Renal cortical epithelial cell (primary cell): ENCODE measurements around the gene CDC42BPG. TPM values are rescaled to one million over a fixed set of nuclear protein-coding genes. Genes with fewer than 3 reads are reported as not detected.
"Not testable (repeated sequence)": the region's sequence is repeated elsewhere in the genome, so short reads cannot be mapped to it uniquely, and the experiment has no call there.

Experiments used
- DNase-seq: peaks from one replicate; pipeline ENCODE4 v3.0.0-alpha.2; 2011; ENCODE audit warnings: low read depth
- total RNA-seq: library from RNA; depleted of rRNA; stranded (reverse); fragments of >200 nt; gene quantifications from 2 replicates; pipeline ENCODE4 v1.2.3, GENCODE V29; 2014

Gene CDC42BPG
- total RNA-seq, 1 donor from 2014 or later: 8.7 TPM

- DNase-seq: no peak
These were observed 7.4 kb upstream of the CDC42BPG start for GRCh38 chr11:64851831-64852351.

- DNase-seq: peak; percentile 38
These were observed 6.6 kb upstream of the CDC42BPG start for GRCh38 chr11:64850979-64851567.

- no peak for DNase-seq
These were observed 5.3 kb upstream of the CDC42BPG start for GRCh38 chr11:64849598-64850356.

DNA sequence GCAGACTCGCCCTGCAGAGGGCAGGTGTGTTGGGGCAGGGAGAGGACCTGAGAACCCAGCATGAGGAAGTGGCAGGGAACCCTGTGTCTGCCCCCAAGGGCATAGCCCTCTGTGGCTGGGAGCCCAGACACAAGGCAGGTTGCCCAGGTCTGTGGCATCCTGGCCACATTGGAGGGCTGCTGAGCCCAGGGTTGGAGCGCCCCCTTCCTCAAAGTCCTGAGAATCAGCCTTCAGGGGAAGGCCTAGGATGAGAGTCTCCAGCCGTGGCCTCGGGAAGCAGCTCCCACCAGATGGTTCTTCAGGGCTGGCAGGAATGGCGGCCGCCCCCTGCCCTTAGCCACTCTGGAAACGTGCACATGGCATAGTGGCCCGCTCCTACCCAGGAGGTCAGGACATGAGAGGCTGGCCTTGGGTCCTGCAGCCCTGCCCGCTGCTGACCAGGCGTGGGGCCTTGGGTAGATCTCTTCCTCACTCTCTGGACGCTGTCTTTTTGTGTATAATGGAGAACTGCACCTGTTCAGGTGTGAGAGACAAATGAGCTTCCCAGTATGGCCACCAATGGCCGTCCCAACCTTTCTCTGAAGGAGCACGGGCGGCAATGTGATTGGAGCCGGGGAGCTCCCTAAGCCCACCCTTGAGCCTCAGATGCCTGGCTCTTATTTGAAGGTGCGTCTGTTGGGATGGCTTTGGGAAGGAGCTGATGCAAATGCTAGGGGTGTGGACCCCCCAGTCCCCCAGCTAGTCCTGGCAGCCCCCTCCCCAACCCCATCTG, 4.6 kb upstream of the CDC42BPG start:
- DNase-seq: peak; percentile 19

DNA sequence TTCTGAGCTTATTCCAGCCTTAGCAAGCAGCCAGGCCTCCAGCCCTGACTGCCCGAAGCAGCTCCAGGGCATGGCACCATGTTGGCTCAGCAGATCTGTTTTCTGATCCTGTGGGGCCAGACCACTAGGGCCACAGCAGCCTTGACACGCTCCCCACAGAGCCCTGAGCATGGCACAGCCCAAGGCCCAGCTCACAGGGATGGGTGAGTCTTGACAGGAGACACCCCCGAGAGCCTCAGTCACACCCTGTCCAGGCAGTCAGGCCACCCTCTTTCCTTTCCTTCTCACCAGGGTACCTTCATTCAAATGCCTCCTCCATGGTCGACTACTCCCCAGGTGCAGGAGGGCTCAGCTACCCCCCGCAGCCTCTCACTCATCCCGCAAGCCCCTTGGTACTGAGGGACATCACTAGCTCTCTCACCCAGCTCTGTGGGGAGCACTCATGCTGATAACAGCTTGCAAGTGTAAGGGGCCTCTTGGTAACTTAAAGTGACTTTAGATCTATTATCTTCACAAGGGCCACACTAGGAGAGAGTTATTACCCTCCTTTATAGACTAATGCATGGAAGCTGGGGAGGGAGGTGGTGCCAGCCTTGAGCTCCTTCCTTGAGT, 3.9 kb upstream of the CDC42BPG start:
- no peak for DNase-seq

GRCh38 chr11:64846998-64847666, 2.7 kb upstream of the CDC42BPG start:
- DNase-seq: peak; percentile 62

- not testable (repeated sequence) for DNase-seq
These were observed 1.3 kb upstream of the CDC42BPG start for GRCh38 chr11:64845776-64846129.

DNA sequence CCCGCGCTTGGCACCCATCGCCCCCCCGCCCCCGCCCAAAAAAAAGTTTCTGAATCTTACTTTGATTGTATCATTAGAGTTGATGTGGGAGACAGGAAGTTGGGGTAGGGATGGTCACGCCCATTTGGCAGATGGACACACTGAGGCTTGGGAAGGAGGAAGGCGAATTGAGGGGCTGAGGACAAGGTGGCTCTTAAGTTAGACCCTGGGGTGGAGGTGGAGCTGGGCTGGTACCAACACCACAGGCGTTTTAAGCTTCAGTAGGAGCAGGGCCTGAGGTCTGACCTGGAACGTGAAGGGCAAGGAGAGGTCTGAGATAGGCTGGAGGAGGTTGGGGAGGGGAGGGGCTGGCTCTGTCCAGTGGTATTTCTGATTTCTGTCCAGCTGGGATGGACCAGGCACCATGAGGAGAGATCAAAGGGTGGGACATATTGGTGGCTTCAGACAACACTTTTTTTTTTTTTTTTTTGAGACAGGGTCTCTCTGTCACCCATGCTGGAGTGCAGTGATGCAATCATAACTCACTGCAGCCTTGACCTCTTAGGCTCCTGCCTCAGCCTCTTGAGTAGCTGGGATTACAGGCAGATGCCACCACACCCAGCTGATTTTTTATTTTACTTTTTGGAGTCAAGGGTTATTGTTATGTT, 799 bp upstream of the CDC42BPG start:
- no peak for DNase-seq

GRCh38 chr11:64843686-64844329, 645 bp downstream of the CDC42BPG start:
- DNase-seq: no peak

GRCh38 chr11:64842851-64843685, 1.4 kb downstream of the CDC42BPG start:
- peak; percentile 49 for DNase-seq

DNA sequence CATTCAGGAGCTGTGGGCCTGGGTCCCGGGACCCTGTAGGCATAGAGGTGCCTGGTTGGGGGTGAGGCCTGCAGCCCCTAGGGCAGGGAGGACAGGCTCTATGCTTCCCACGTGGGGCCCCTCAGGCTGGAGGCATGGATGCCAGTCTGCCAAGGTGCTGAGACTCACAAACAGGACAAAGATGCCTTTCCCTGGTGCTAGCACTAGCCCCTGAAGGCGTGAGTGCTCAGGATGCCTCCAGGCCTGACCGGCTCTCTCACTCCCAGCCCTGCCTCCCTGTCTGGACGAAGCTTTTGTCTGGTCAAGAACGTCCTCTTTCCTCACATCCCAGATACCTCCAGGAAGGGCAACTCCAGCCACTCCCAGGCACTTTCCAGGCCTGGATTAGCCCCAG, 2.1 kb downstream of the CDC42BPG start:
- DNase-seq: no peak

GRCh38 chr11:64841592-64842365, 2.7 kb downstream of the CDC42BPG start:
- DNase-seq: no peak

GRCh38 chr11:64839887-64840782, 4.3 kb downstream of the CDC42BPG start:
- DNase-seq: no peak

GRCh38 chr11:64839335-64839734, 5.1 kb downstream of the CDC42BPG start:
- DNase-seq: no peak

DNA sequence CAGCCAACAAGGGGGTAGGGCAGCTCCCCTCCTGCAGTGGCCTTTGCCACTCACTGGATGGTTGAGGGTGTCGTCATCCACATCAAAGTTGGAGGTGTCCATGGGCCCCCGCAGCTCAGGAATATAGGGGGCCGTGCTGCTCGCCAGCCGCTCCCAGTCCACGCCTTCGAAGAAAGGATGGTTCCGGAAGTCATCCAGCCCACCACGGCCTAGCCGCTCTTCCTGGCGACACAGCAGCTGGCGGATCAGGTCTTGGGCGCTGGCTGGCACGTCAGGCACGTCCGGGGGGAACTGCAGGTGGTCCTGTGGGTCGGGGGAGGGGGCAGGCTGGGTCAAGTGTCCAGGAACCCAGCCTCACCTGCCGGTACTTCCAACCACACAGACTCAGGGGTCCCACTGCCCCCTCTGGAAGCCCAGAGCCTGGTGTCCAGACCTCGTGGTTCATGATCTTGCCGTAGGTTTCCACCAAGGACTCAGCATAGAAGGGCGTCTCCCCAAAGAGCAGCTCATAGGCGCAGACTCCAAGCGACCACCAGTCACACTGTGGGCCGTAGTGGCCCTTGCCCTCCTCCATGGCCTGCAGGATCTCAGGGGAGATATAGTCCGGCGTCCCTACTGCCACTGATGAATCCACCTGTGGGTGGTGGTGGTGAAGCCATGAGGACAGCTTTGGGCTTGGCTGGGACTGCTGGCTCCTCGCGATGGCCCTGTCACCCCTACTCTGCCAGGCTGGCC, 5.7 kb downstream of the CDC42BPG start:
- DNase-seq: no peak

DNA sequence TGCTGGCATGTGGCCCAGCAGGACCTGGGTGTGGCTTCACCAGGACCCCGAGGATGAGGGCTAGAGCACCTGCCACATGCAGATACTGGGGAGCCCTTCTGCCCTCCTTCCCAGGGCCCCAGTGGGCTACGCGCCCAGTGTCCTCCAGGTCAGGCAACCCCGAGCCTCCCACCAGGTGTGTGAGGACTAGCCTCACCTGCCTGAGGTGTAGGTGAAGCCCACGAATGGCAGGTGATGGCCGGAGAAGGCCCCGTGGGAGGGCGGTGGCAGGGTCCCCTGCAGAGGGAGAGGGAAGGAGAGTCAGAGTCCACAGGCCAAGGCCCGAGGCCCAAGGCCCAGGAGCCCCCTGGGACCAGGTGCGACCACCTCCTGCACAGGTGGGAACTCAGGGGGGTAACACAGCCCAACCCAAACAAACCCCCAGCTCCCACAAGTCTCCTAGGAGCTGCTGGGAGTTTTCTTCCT, 6.5 kb downstream of the CDC42BPG start:
- no peak for DNase-seq

DNA sequence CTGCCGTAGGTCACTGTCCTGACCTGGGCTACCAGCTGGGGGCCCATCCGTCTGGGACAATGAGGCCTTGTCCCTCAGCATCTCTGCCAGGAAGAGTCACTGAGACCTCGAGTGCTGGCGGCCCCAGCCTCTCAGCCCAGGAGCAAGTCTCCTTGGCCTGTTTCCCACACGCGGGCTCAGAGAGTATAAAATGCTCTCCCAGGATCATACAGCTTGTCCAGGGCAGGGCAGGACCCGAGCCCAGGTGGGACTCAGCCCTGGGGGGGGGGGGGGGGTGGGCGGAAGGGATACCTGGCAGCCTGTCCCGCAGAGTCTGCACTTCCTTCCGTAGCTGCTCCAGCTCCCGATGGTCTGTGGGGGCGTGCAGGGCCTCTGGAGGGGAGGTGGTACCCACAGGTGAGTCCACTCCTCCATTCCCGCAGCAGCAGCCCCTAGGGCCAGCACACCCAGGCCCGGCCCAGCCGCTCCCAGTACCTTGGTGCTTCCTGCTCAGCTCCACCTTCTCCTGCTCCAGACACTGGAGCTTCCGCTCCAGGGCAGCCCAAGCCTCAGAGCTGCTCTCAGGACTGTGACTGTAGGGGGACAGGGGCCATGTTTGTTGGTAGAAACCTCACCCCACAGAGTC, 7.9 kb downstream of the CDC42BPG start:
- no peak for DNase-seq
